Measurements from ENCODE around the gene TFDP1.

TFDP1 gene

GRCh38 chr13:113638806-113639205, 54.3 kb downstream of the TFDP1 start:
- DNase-seq (ENCODE audit: low read depth), result no peak
- no peak overlapping the region for H3K4me3 ChIP-seq (ENCODE audit: low read depth, low read length)
- no peak for TF ChIP-seq MYC (IDR thresholded peaks at IDR 0.05; ENCODE audit: low read depth, low read length)
- TF ChIP-seq MAX (IDR thresholded peaks at IDR 0.05; ENCODE audit: low read depth, low read length), result no peak
- TF ChIP-seq POLR2A (IDR thresholded peaks at IDR 0.05; ENCODE audit: extremely low read depth, insufficient read length), result no peak
- TF ChIP-seq CTCF (IDR thresholded peaks at IDR 0.05; ENCODE audit: low read depth, low read length), result no peak

GRCh38 chr13:113639616-113640262, 55.2 kb downstream of the TFDP1 start:
- DNase-seq (ENCODE audit: low read depth), result no peak
- no peak for TF ChIP-seq POLR2A (IDR thresholded peaks at IDR 0.05; ENCODE audit: extremely low read depth, insufficient read length)
- no peak overlapping the region for H3K4me3 ChIP-seq (ENCODE audit: low read depth, low read length)

- no peak for DNase-seq (ENCODE audit: low read depth)
- no peak overlapping the region for H3K4me3 ChIP-seq (ENCODE audit: low read depth, low read length)
- TF ChIP-seq MAX (IDR thresholded peaks at IDR 0.05; ENCODE audit: low read depth, low read length) (no peak), MYC (IDR thresholded peaks at IDR 0.05; ENCODE audit: low read depth, low read length) (no peak), CTCF (IDR thresholded peaks at IDR 0.05; ENCODE audit: low read depth, low read length) (no peak), POLR2A (IDR thresholded peaks at IDR 0.05; ENCODE audit: extremely low read depth, insufficient read length) (no peak)
Observed at GRCh38 chr13:113641426-113641825, 56.9 kb downstream of the TFDP1 start.

- no peak for TF ChIP-seq CTCF (IDR thresholded peaks at IDR 0.05; ENCODE audit: low read depth, low read length)
- TF ChIP-seq POLR2A (IDR thresholded peaks at IDR 0.05; ENCODE audit: extremely low read depth, insufficient read length), result no peak
- TF ChIP-seq MYC (IDR thresholded peaks at IDR 0.05; ENCODE audit: low read depth, low read length), result no peak
- no peak for TF ChIP-seq MAX (IDR thresholded peaks at IDR 0.05; ENCODE audit: low read depth, low read length)
- DNase-seq (ENCODE audit: low read depth), result no peak
- no peak overlapping the region for H3K4me3 ChIP-seq (ENCODE audit: low read depth, low read length)
Observed at GRCh38 chr13:113642563-113642962, 58.0 kb downstream of the TFDP1 start.

GRCh38 chr13:113643593-113643992, 59.0 kb downstream of the TFDP1 start:
- no peak overlapping the region for H3K4me3 ChIP-seq (ENCODE audit: low read depth, low read length)
- DNase-seq (ENCODE audit: low read depth), result no peak
- TF ChIP-seq MAX (IDR thresholded peaks at IDR 0.05; ENCODE audit: low read depth, low read length) (no peak), POLR2A (IDR thresholded peaks at IDR 0.05; ENCODE audit: extremely low read depth, insufficient read length) (no peak), MYC (IDR thresholded peaks at IDR 0.05; ENCODE audit: low read depth, low read length) (no peak), CTCF (IDR thresholded peaks at IDR 0.05; ENCODE audit: low read depth, low read length) (no peak)

- no peak for TF ChIP-seq MAX (IDR thresholded peaks at IDR 0.05; ENCODE audit: low read depth, low read length)
- no peak for TF ChIP-seq MYC (IDR thresholded peaks at IDR 0.05; ENCODE audit: low read depth, low read length)
- TF ChIP-seq CTCF (IDR thresholded peaks at IDR 0.05; ENCODE audit: low read depth, low read length), result no peak
- TF ChIP-seq POLR2A (IDR thresholded peaks at IDR 0.05; ENCODE audit: extremely low read depth, insufficient read length), result no peak
- H3K4me3 ChIP-seq (ENCODE audit: low read depth, low read length), result no peak overlapping the region
- DNase-seq (ENCODE audit: low read depth), result no peak
Observed at GRCh38 chr13:113644800-113645199, 60.2 kb downstream of the TFDP1 start.

All from NB4 (cell line).